Hepatocyte (in vitro differentiated cells): ENCODE measurements around the gene SLC25A5.

ENCODE experiments used
- CTCF ChIP-seq: fragments of 200-600 bp; sonication (generic); IDR thresholded peaks from 2 replicates; pipeline ENCODE4 v1.5.1; 2016; ENCODE audit warnings: antibody characterized with exemption, mild to moderate bottlenecking; ENCODE audit not compliant: poor library complexity
- EZH2 ChIP-seq: fragments of 200-600 bp; sonication (generic); IDR thresholded peaks from 2 replicates; pipeline ENCODE4 v1.6.1; 2016; ENCODE audit warnings: antibody characterized with exemption, mild to moderate bottlenecking, borderline replicate concordance
- EZH2phosphoT487 ChIP-seq: fragments of 200-600 bp; sonication (generic); IDR thresholded peaks from one replicate; pipeline ENCODE4 v1.6.1; 2018; ENCODE audit warnings: antibody characterized with exemption, mild to moderate bottlenecking, low read depth, moderate library complexity; ENCODE audit not compliant: unreplicated experiment, severe bottlenecking

DNA sequence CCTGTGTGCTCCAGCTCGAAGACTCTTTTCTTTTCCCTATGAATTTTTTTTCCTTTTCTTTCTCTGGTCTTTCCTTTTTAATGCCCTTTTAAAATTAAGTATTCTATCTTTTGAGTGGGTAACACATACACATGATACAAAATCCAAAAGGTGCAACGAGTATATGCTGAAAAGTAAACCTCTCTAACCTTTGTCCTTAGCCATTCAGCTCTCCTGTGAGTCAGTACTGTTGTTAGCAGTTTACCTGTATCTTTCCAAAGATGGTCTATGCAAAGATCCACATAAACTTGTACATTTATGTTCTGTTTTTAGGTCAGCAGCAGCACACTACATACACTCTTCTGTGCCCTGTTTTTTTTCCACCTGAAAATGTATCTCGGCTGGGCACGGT is 40.5 kb upstream of the SLC25A5 start:
- TF ChIP-seq EZH2phosphoT487 (no peak), CTCF (no peak), EZH2 (no peak)
